ENCODE results near the gene FAM240A.

DNA sequence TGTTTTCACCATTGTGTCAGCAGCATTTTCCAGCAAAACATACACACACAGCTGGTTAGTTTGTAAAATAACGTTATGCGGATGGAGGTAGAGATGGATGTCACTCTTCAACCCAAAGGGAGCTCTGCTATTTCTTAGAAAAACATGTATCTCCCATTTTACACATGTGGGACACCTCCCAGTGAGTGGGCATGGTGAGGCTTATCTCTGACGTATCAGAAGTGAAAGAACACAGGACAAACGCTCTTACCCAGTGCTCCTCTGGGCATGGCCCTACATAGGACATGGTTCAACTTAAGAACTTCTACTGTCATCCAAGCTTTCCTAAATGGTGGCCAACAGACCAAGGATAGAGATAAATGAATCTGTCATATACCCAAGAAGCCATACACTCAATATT lies 2.1 kb downstream of the FAM240A start:
- no peak for TF ChIP-seq POLR2A (IDR thresholded peaks at IDR 0.05)
- TF ChIP-seq, protein P1, sequence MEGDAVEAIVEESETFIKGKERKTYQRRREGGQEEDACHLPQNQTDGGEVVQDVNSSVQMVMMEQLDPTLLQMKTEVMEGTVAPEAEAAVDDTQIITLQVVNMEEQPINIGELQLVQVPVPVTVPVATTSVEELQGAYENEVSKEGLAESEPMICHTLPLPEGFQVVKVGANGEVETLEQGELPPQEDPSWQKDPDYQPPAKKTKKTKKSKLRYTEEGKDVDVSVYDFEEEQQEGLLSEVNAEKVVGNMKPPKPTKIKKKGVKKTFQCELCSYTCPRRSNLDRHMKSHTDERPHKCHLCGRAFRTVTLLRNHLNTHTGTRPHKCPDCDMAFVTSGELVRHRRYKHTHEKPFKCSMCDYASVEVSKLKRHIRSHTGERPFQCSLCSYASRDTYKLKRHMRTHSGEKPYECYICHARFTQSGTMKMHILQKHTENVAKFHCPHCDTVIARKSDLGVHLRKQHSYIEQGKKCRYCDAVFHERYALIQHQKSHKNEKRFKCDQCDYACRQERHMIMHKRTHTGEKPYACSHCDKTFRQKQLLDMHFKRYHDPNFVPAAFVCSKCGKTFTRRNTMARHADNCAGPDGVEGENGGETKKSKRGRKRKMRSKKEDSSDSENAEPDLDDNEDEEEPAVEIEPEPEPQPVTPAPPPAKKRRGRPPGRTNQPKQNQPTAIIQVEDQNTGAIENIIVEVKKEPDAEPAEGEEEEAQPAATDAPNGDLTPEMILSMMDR (IDR thresholded peaks at IDR 0.05): no peak

All from transverse colon (tissue), 3 donors.